SH-SY5Y (cell line): ENCODE measurements around the gene DBN1.

ENCODE experiments used
- GATA2 ChIP-seq: IDR thresholded peaks from 2 replicates; pipeline ENCODE4 v1.6.1; 2011; ENCODE audit warnings: mild to moderate bottlenecking, low read depth, low read length
- GATA3 ChIP-seq: IDR thresholded peaks from 2 replicates; pipeline ENCODE4 v1.6.1; 2011; ENCODE audit warnings: low read depth, mild to moderate bottlenecking, low read length, moderate library complexity

DNA sequence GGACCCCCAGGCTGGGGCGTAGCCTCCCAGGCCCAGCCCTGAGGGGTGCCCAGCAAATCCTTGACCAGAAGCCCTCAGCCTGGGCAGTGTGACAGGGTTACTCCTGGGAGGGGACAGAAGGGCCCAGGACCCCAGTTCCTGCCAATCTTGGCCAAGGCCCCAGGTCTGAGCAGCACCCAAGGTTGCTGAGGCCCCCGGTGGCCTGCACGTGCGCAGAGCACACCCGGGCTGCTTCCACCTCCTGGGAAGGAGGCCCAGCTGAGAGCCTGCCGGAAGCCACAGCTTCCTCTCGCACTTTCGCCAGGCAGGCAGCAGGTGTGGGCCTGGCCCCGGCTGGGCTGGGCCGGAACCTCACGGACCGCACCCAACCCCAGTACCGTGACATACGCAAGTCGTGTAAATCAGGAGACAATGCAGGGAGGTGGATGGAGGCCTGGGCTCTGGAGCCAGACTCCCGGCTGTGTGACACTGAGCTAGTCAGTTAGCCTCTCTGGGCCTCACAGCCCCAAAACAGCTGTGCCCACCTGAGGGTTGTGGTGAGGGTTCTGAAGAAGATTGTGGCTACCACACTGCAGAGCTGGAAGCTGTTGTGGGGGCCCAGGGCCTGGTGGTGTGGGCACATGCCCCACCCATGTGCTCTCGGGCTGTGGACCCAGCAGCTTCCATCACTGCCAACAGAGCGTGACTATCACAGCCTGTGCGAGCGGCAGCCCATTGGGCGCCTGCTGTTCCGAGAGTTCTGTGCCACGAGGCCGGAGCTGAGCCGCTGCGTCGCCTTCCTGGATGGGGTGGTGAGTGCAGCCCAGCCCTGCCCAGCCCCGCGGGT is 41.9 kb downstream of the DBN1 start:
- TF ChIP-seq GATA3 = no peak
- no peak for TF ChIP-seq GATA2
